ENCODE data around the gene AGAP2. TPM values are rescaled to one million over a fixed set of nuclear protein-coding genes. Genes with fewer than 3 reads are reported as not detected.

Gene AGAP2
- total and polyA plus RNA-seq, 2 donors (not counting 1 experiment from before 2014, with no cell fraction given), result 22.2 to 27.0 TPM

DNA sequence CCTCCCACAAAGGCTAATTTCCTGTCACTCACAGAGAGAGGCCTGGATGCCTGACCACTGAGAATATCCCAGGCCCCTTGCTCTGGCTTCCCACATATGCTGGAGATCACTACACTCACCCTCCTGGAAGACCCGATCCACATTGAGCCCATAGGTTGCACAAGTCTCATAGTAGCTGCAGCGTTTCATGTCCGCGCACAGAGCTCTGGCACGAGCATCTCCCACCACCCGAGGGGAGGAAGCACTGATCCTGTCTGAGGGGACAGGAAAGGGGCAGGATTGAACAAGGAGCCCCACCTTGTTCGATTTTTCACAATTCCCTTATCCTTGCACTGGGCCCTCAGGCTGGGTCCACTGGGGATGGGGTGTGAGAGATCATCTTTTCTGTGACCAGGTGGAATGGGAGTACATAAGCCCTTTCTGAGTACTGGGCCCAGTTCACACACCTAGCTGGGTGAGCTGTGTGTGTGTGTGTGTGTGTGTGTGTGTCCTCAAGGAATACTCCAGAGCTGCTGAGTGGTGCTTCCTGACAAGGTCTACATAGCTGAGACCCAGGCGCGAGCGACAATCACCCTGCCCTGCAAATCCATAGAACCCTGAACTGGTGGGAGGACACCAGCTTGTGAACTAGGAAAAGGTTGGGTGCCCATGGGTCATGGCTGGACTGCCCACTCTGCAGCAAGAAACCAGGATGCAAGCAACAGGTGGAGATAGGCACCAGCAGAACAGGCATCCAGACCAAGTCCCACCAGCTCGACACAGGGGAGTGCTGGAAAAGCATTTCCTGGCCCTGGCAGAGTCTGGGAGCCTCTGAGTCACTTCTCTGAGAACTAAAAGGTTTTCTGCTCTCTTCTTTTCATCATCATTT lies 5.6 kb downstream of the AGAP2 start:
- no peak overlapping the region for H3K9ac ChIP-seq (ENCODE audit: low read length)
- H3K27ac ChIP-seq (ENCODE audit: low read length in 2 of 2), result no peak overlapping the region
- Mint-ChIP-seq H3K9me3 (ENCODE audit: insufficient read depth) (no peaks in the 10 kb centered on the region), H3K27me3 (no peaks in the 10 kb centered on the region), H3K4me1 (peaks cover 2% of the 10 kb centered on the region), H3K4me3 (no peak overlapping the region), H3K27ac (no peak overlapping the region)
- DNase-seq (no peak), ATAC-seq (ENCODE audit: low read depth) (no peak)
- 95% methylated on average over 10 of the region's 11 CpGs for WGBS (ENCODE audit: insufficient coverage)
- CTCF ChIA-PET, result interaction anchor here (1.4 kb wide), 1 partner anchor 95 kb away, joined by 4 read pairs; no protein-coding TSS in a partner anchor
- peaks cover 0 to 76% of the 10 kb centered on the region in 2 experiments for H3K36me3 ChIP-seq (replicated peaks in 1 of 2; ENCODE audit: control extremely low read depth in 1 of 2, control insufficient read depth in 1 of 2, extremely low read depth in 1 of 2, insufficient read depth in 2 of 2, low read length in 1 of 2)
- H3K79me2 ChIP-seq (ENCODE audit: control insufficient read depth, insufficient read depth, low read length), result peaks cover 13% of the 10 kb centered on the region
- H3K27me3 ChIP-seq (replicated peaks in 1 of 4; ENCODE audit: control extremely low read depth in 1 of 4, control insufficient read depth in 3 of 4, insufficient read depth in 4 of 4, low read length in 3 of 4), result no peaks in the 10 kb centered on the region
- no peaks in the 10 kb centered on the region for H3K9me3 ChIP-seq (ENCODE audit: control extremely low read depth in 1 of 3, control insufficient read depth in 2 of 3, insufficient read depth in 1 of 3, low read length in 2 of 3)
- H3K4me1 ChIP-seq (ENCODE audit: control insufficient read depth in 2 of 2, insufficient read depth in 2 of 2, low read length in 2 of 2), result no peaks in the 10 kb centered on the region
- intact Hi-C loops (cut with micrococcal nuclease), result no loop called here
- POLR2A ChIA-PET, result interaction anchor here (1.3 kb wide), 1 partner anchor 9 kb away, joined by 3 read pairs; no protein-coding TSS in a partner anchor
- no peak overlapping the region for H3K4me3 ChIP-seq (ENCODE audit: control extremely low read depth in 1 of 5, extremely low read depth in 1 of 5, insufficient read depth in 1 of 5, low read depth in 2 of 5, low read length in 4 of 5)
- H2AFZ ChIP-seq (ENCODE audit: insufficient read depth, low read depth, low read length, poor library complexity, severe bottlenecking), result no peak overlapping the region
- TF ChIP-seq, protein P1, sequence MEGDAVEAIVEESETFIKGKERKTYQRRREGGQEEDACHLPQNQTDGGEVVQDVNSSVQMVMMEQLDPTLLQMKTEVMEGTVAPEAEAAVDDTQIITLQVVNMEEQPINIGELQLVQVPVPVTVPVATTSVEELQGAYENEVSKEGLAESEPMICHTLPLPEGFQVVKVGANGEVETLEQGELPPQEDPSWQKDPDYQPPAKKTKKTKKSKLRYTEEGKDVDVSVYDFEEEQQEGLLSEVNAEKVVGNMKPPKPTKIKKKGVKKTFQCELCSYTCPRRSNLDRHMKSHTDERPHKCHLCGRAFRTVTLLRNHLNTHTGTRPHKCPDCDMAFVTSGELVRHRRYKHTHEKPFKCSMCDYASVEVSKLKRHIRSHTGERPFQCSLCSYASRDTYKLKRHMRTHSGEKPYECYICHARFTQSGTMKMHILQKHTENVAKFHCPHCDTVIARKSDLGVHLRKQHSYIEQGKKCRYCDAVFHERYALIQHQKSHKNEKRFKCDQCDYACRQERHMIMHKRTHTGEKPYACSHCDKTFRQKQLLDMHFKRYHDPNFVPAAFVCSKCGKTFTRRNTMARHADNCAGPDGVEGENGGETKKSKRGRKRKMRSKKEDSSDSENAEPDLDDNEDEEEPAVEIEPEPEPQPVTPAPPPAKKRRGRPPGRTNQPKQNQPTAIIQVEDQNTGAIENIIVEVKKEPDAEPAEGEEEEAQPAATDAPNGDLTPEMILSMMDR (IDR thresholded peaks at IDR 0.05), result no peak
- TF ChIP-seq EZH2 (IDR thresholded peaks at IDR 0.05; ENCODE audit: borderline replicate concordance, insufficient read depth, low read depth, low read length, poor library complexity, severe bottlenecking), result no peak
- H3K4me2 ChIP-seq (replicated peaks; ENCODE audit: low read depth, low read length, poor library complexity, severe bottlenecking), result no peak overlapping the region
- H4K20me1 ChIP-seq (ENCODE audit: control insufficient read depth, insufficient read depth, low read length, poor library complexity, severe bottlenecking), result peaks cover 28% of the 10 kb centered on the region

DNA sequence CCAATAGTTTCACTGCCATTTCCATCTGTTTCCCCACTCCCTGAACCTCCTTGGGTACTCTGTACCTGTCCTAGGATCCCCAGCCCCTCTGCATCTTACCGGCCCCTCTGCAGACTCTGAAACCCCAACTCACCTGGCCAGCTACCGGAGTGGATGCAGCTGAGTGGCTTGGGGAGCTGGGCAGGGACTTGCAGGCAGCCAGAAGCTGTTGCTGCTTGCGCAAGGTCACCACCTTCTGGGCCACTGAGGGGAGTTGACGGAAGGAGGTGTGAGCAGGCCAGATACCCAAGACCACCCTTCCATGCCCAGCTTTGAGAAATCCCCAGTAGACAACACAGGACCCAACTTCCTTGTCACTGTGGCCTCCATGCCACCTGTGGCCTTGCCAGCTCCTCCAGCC lies 6.3 kb downstream of the AGAP2 start:
- ChIA-PET POLR2A (interaction anchor here (1.3 kb wide), 1 partner anchor 9 kb away, joined by 3 read pairs; no protein-coding TSS in a partner anchor), CTCF (interaction anchor here (1.4 kb wide), 1 partner anchor 94 kb away, joined by 4 read pairs; no protein-coding TSS in a partner anchor)
- H2AFZ ChIP-seq (ENCODE audit: insufficient read depth, low read depth, low read length, poor library complexity, severe bottlenecking), result no peak overlapping the region
- no peaks in the 10 kb centered on the region for H3K4me1 ChIP-seq (ENCODE audit: control insufficient read depth in 2 of 2, insufficient read depth in 2 of 2, low read length in 2 of 2)
- peaks cover 21% of the 10 kb centered on the region for H4K20me1 ChIP-seq (ENCODE audit: control insufficient read depth, insufficient read depth, low read length, poor library complexity, severe bottlenecking)
- no peak overlapping the region for H3K4me2 ChIP-seq (replicated peaks; ENCODE audit: low read depth, low read length, poor library complexity, severe bottlenecking)
- no peak for ATAC-seq (ENCODE audit: low read depth)
- Mint-ChIP-seq H3K4me1 (peaks cover 4% of the 10 kb centered on the region), H3K9me3 (ENCODE audit: insufficient read depth) (no peaks in the 10 kb centered on the region), H3K27ac (no peak overlapping the region), H3K4me3 (no peak overlapping the region), H3K27me3 (no peaks in the 10 kb centered on the region)
- H3K27me3 ChIP-seq (replicated peaks in 1 of 4; ENCODE audit: control extremely low read depth in 1 of 4, control insufficient read depth in 3 of 4, insufficient read depth in 4 of 4, low read length in 3 of 4), result no peaks in the 10 kb centered on the region
- WGBS (ENCODE audit: insufficient coverage), result 92% methylated on average over 2 of the region's 4 CpGs
- TF ChIP-seq, protein P1 (IDR thresholded peaks at IDR 0.05), result no peak
- no peak for TF ChIP-seq EZH2 (IDR thresholded peaks at IDR 0.05; ENCODE audit: borderline replicate concordance, insufficient read depth, low read depth, low read length, poor library complexity, severe bottlenecking)
- H3K4me3 ChIP-seq (ENCODE audit: control extremely low read depth in 1 of 5, extremely low read depth in 1 of 5, insufficient read depth in 1 of 5, low read depth in 2 of 5, low read length in 4 of 5), result no peak overlapping the region
- no peak for DNase-seq
- peaks cover 0 to 83% of the 10 kb centered on the region in 2 experiments for H3K36me3 ChIP-seq (replicated peaks in 1 of 2; ENCODE audit: control extremely low read depth in 1 of 2, control insufficient read depth in 1 of 2, extremely low read depth in 1 of 2, insufficient read depth in 2 of 2, low read length in 1 of 2)
- H3K79me2 ChIP-seq (ENCODE audit: control insufficient read depth, insufficient read depth, low read length), result peaks cover 9% of the 10 kb centered on the region
- peaks cover 0 to 1% (median 0%) of the 10 kb centered on the region in 3 donors for H3K9me3 ChIP-seq (ENCODE audit: control extremely low read depth in 1 of 3, control insufficient read depth in 2 of 3, insufficient read depth in 1 of 3, low read length in 2 of 3)
- intact Hi-C loops (cut with micrococcal nuclease), result no loop called here
- H3K9ac ChIP-seq (ENCODE audit: low read length), result no peak overlapping the region
- H3K27ac ChIP-seq (ENCODE audit: low read length in 2 of 2), result no peak overlapping the region
